Transverse colon (tissue), 4 donors: ENCODE measurements around the gene PDXP. TPM values are rescaled to one million over a fixed set of nuclear protein-coding genes. Genes with fewer than 3 reads are reported as not detected.
"Not testable (repeated sequence)": the region's sequence is repeated elsewhere in the genome, so short reads cannot be mapped to it uniquely, and the experiment has no call there.

Experiments used
- DNase-seq: peaks from one replicate; pipeline ENCODE4 v3.0.0-alpha.2; 2019
- H3K27ac ChIP-seq, 4 donors: fragments of 200-600 bp; sonication (generic); 2 replicates each; pipeline ENCODE4 v1.5.1; 2016 to 2018; ENCODE audit warnings: inconsistent platforms in 4 of 4
- H3K27me3 ChIP-seq: fragments of 200-600 bp; sonication (generic); 2 replicates; pipeline ENCODE4 v1.5.1; 2017; ENCODE audit warnings: inconsistent platforms
- H3K36me3 ChIP-seq, 4 donors: fragments of 200-600 bp; sonication (generic); 2 replicates each; pipeline ENCODE4 v1.5.1; 2017 to 2019; ENCODE audit warnings: inconsistent platforms in 4 of 4
- H3K4me1 ChIP-seq, 4 donors: fragments of 200-600 bp; sonication (generic); 2 replicates each; pipeline ENCODE4 v1.5.1; 2017 to 2020; ENCODE audit warnings: inconsistent platforms in 4 of 4
- H3K4me3 ChIP-seq, 4 donors: fragments of 200-600 bp; sonication (generic); 1 replicate in 1 of 4; 2 replicates in 3 of 4; pipeline versions ENCODE4 v1.5.1 to v1.6.1; 2017 to 2019; ENCODE audit warnings: inconsistent platforms in 4 of 4
- H3K9me3 ChIP-seq, 2 donors: fragments of 200-600 bp; sonication (generic); 2 replicates each; pipeline ENCODE4 v1.5.1; 2017 to 2019; ENCODE audit warnings: inconsistent platforms in 2 of 2
- EP300 ChIP-seq: sonication (generic); formaldehyde crosslinking; IDR thresholded peaks from one replicate; pipeline ENCODE4 v1.6.1; 2017; ENCODE audit warnings: antibody characterized with exemption, low read depth
- POLR2A ChIP-seq: fragments of 450-650 bp; IDR thresholded peaks from one replicate; pipeline ENCODE4 v1.6.1; 2016; ENCODE audit warnings: antibody characterized with exemption, mild to moderate bottlenecking, moderate library complexity
- POLR2AphosphoS5 ChIP-seq, 3 donors: sonication (generic); formaldehyde crosslinking; IDR thresholded peaks; one replicate each; pipeline ENCODE4 v1.6.1; 2016; ENCODE audit warnings: antibody characterized with exemption in 3 of 3
- WGBS, 2 donors: methylation state at CpG; one replicate each; pipeline ENCODE4 v1.1.5; 2018; ENCODE audit warnings: low coverage in 1 of 2; 5-methylcytosine and 5-hydroxymethylcytosine counted together
- in situ Hi-C, 4 donors: fragments of 200-750 bp; cut with MboI; loops; one replicate each; pipeline versions ENCODE4 v1.15.0 to v1.15.1; 2017; ENCODE audit warnings: low sequenced_read_pairs in 3 of 4, low pct_ligation_motif_present in 1 of 4, low pct_unique_long_range_greater_than_20kb in 1 of 4
- intact Hi-C: fragments of 100-400 bp; cut with DNase I; formaldehyde crosslinking; loops from one replicate; pipeline ENCODE4 v1.15.1; 2023; ENCODE audit warnings: low total_unique reads
- total RNA-seq, 4 donors: library from RNA; depleted of rRNA; stranded (reverse); fragments of >200 nt; gene quantifications; one replicate each; pipeline ENCODE4 v1.1.0, GENCODE V29; 2016
- TF ChIP-seq, protein P1 (sequence below), 5 experiments: fragments of 200-600 bp in 3 of 5; fragments of 450-650 bp in 2 of 5; sonication (generic) in 3 of 5; IDR thresholded peaks; 1 replicate in 2 of 5; 2 replicates in 3 of 5; pipeline ENCODE4 v1.5.1; 2016 to 2017; ENCODE audit warnings: antibody characterized with exemption in 5 of 5, inconsistent platforms in 3 of 5, mild to moderate bottlenecking in 2 of 5, moderate library complexity in 1 of 5

PDXP gene
- total RNA-seq, 4 donors from 2014 or later: 28.9 to 126 (median 50.7) TPM

DNA sequence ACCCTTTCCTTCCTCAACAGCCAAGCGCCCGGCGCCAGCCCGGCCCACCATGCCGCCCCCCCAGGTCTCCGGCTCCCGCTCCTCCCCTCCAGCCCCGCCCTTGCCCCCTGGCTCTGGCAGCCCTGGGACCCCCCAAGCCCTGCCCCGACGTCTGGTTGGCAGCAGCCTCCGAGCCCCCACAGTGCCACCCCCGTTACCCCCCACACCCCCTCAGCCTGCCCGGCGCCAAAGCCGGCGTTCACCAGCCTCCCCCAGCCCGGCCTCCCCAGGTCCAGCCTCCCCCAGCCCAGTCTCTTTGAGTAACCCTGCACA is 3.3 kb upstream of the PDXP start:
- H3K27me3 ChIP-seq: no peaks in the 10 kb centered on the region
- TF ChIP-seq POLR2AphosphoS5 (IDR thresholded peaks at IDR 0.05) (no peak), POLR2A (no peak), EP300 (no peak)
- TF ChIP-seq, protein P1, sequence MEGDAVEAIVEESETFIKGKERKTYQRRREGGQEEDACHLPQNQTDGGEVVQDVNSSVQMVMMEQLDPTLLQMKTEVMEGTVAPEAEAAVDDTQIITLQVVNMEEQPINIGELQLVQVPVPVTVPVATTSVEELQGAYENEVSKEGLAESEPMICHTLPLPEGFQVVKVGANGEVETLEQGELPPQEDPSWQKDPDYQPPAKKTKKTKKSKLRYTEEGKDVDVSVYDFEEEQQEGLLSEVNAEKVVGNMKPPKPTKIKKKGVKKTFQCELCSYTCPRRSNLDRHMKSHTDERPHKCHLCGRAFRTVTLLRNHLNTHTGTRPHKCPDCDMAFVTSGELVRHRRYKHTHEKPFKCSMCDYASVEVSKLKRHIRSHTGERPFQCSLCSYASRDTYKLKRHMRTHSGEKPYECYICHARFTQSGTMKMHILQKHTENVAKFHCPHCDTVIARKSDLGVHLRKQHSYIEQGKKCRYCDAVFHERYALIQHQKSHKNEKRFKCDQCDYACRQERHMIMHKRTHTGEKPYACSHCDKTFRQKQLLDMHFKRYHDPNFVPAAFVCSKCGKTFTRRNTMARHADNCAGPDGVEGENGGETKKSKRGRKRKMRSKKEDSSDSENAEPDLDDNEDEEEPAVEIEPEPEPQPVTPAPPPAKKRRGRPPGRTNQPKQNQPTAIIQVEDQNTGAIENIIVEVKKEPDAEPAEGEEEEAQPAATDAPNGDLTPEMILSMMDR (IDR thresholded peaks at IDR 0.05): no peak
- H3K27ac ChIP-seq: peak overlapping the region; percentile 80 to 86 (median 83)
- H3K36me3 ChIP-seq: peaks cover 0 to 29% (median 8%) of the 10 kb centered on the region in 4 donors
- 60% methylated on average over 4 of the region's 17 CpGs; no CpG with 5 or more reads in 1 of the 2 donors for whole genome bisulfite sequencing, 2 donors
- H3K9me3 ChIP-seq: no peaks in the 10 kb centered on the region
- intact Hi-C loops: no loop called here
- H3K4me3 ChIP-seq: no peak overlapping the region
- DNase-seq: no peak
- H3K4me1 ChIP-seq: peaks cover 9 to 38% (median 33%) of the 10 kb centered on the region in 4 donors
- in situ Hi-C loops: no loop called here

DNA sequence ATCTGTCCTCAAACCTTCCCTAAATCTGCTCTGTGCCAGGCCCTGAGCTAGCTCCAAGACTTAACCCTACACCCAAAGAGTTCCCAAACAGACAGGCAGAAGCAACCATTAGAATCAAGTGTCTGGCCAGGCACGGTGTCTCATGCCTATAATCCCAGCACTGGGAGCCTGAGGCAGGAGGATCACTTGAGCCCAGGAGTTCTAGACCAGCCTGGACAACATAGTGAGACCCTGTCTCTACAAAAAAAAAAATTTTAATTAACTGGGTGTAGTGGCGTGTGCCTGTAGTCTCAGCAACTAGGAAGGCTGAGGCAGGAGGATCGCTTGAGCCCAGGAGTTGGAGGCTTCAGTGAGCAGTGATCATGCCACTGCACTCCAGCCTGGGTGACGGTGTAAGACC is 1.9 kb upstream of the PDXP start:
- Histone ChIP-seq H3K4me1 (peaks cover 22 to 52% (median 47%) of the 10 kb centered on the region in 4 donors), H3K36me3 (peaks cover 0 to 17% (median 2%) of the 10 kb centered on the region in 4 donors), H3K27ac (peak overlapping the region in 1 of 4 donors; percentile 86)
- 96 to 98% methylated on average over 3 to 4 of the region's 4 CpGs for WGBS, 2 donors
- H3K27me3 ChIP-seq, intact Hi-C loops, DNase-seq, H3K9me3 ChIP-seq, in situ Hi-C loops, H3K4me3 ChIP-seq: not testable (repeated sequence)

DNA sequence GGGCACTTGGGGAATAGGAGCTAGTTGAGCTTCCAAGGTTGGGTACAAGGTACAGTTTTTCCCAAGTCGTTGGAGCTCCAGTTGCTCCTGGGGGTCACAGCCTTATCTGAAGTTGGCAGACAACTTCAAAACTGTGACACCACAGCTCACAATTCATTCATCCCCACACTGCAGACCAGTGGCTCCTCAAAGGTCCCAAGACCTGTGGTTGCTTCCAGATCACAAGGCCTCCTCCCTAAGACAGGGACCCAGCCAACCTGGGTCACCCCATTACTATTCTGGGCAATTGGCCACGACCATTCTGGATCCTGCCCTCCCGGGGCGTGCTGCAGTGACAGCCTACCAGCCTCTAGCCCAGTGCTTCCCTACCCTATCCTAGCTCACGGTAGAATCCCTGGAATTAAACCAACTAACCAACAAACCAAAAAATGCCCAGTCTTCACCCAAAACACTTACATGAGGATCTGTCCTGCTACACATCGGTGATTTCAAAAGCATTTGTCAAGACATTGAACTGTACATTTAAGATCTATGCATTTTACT is 862 bp upstream of the PDXP start:
- Histone ChIP-seq H3K27ac (peak overlapping the region; percentile 87 to 93 (median 90)), H3K27me3 (no peaks in the 10 kb centered on the region), H3K4me3 (peak overlapping the region in 3 of 4 donors; percentile 22 to 78 (median 49)), H3K36me3 (peaks cover 0 to 6% (median 0%) of the 10 kb centered on the region in 4 donors), H3K9me3 (no peaks in the 10 kb centered on the region), H3K4me1 (peaks cover 24 to 62% (median 52%) of the 10 kb centered on the region in 4 donors)
- DNase-seq: no peak
- in situ Hi-C loops: no loop called here
- TF ChIP-seq, protein P1 (IDR thresholded peaks at IDR 0.05): no peak
- TF ChIP-seq POLR2A: no peak
- no peak for TF ChIP-seq POLR2AphosphoS5 (IDR thresholded peaks at IDR 0.05)
- no peak for TF ChIP-seq EP300
- 5% methylated on average over 6 of the region's 6 CpGs; no CpG with 5 or more reads in 1 of the 2 donors for WGBS, 2 donors
- intact Hi-C loops: no loop called here

DNA sequence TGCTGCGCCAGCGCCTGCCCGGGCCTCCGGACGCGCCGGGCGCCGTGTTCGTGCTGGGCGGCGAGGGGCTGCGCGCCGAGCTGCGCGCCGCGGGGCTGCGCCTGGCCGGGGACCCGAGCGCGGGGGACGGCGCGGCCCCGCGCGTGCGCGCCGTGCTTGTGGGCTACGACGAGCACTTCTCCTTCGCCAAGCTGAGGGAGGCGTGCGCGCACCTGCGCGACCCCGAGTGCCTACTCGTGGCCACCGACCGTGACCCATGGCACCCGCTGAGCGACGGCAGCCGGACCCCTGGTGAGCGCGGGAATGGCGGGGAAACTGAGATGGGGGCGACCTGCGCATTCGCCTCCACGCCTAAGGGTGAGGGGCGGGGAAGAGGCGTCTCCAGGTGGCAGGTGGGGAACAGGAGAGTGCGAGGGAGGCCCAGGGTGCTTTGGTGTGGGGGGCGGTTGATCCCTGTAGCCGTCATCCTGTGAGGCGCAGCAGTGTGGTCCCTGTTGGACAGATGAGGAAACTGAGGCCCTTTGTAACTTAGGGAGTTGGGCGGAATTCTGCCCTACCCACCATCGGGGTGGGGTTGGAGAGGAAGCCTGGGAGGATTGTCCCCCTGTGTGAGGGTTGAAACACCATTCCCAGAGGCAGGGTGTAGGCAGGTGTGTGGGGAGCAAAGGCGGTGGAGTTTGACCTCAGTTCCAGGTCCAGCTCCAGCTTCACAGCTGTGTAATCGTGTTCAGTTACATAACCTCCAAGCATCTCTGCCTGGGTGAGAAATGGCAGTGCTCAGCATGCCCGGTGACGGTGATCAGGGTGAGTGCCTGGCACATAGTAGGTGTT is 758 bp downstream of the PDXP start:
- H3K4me3 ChIP-seq: peak overlapping the region; percentile 57 to 78 (median 69)
- intact Hi-C loops: no loop called here
- in situ Hi-C loops: no loop called here
- peak overlapping the region; percentile 87 to 93 (median 90) for H3K27ac ChIP-seq
- H3K9me3 ChIP-seq: no peaks in the 10 kb centered on the region
- peaks cover 24 to 72% (median 54%) of the 10 kb centered on the region in 4 donors for H3K4me1 ChIP-seq
- TF ChIP-seq POLR2A (peak; percentile 72), POLR2AphosphoS5 (IDR thresholded peaks at IDR 0.05) (peak; percentile 40 to 81 (median 76)), EP300 (no peak)
- TF ChIP-seq, protein P1 (IDR thresholded peaks at IDR 0.05): no peak
- H3K27me3 ChIP-seq: no peaks in the 10 kb centered on the region
- peak; percentile 81 for DNase-seq
- WGBS, 2 donors: 1% methylated on average over 47 of the region's 68 CpGs; no CpG with 5 or more reads in 1 of the 2 donors
- no peaks in the 10 kb centered on the region for H3K36me3 ChIP-seq
